GM10248 (cell line): ENCODE results near the gene YIF1B.

ENCODE experiments used
- CTCF ChIA-PET: fragments of 300-600 bp; sonication (Branson Sonifier 250); formaldehyde crosslinking; extraction: SDS; loops from one replicate; lab custom pipeline; 2021; ENCODE audit warnings: antibody characterized with exemption; lab: Yijun Ruan, JAX
- POLR2A ChIA-PET: fragments of 350-650 bp; sonication (Branson Sonifier 250); formaldehyde crosslinking; extraction: SDS; loops from one replicate; lab custom pipeline; 2020; ENCODE audit warnings: antibody characterized with exemption; lab: Yijun Ruan, JAX
- DNase-seq: peaks from one replicate; pipeline ENCODE4 v3.0.0; 2012; ENCODE audit errors: extremely low spot score
- CTCF ChIP-seq: IDR thresholded peaks from 2 replicates; pipeline ENCODE4 v1.5.1; 2012; ENCODE audit warnings: mild to moderate bottlenecking, low read depth; ENCODE audit errors: extremely low read depth, missing control alignments, control extremely low read depth

The YIF1B gene

GRCh38 chr19:38288123-38288855 lies 27.5 kb downstream of the YIF1B start:
- DNase-seq: no peak
- CTCF ChIA-PET: no interaction called here
- TF ChIP-seq CTCF: no peak
- POLR2A ChIA-PET: interaction anchor here (0.5 to 0.6 kb wide), 2 partner anchors 23 to 47 kb away, joined by 3 to 7 read pairs; partner anchors contain the start of gene CATSPERG

GRCh38 chr19:38287604-38288003 lies 28.1 kb downstream of the YIF1B start:
- DNase-seq: no peak
- no peak for TF ChIP-seq CTCF
- POLR2A ChIA-PET: no interaction called here
- CTCF ChIA-PET: no interaction called here

GRCh38 chr19:38285567-38285966 lies 30.2 kb downstream of the YIF1B start:
- no peak for TF ChIP-seq CTCF
- ChIA-PET CTCF (interaction anchor here (1.2 to 1.5 kb wide), 3 partner anchors 13 to 117 kb away, joined by 3 to 5 read pairs (median 4); partner anchors contain the start of gene FAM98C), POLR2A (no interaction called here)
- no peak for DNase-seq

GRCh38 chr19:38284422-38284821 lies 31.3 kb downstream of the YIF1B start:
- peak; percentile 65 for DNase-seq
- ChIA-PET CTCF (interaction anchor here (1.0 to 1.4 kb wide), 3 partner anchors 14 to 118 kb away, joined by 3 to 5 read pairs (median 4); partner anchors contain the start of gene FAM98C), POLR2A (no interaction called here)
- TF ChIP-seq CTCF: no peak

GRCh38 chr19:38283271-38283670 lies 32.5 kb downstream of the YIF1B start:
- TF ChIP-seq CTCF: no peak
- ChIA-PET POLR2A (interaction anchor here (0.6 kb wide), 2 partner anchors 49 to 288 kb away, joined by 3 to 6 read pairs; no protein-coding TSS in a partner anchor), CTCF (interaction anchor here (1.9 kb wide), 1 partner anchor 17 kb away, joined by 6 read pairs; no protein-coding TSS in a partner anchor)
- DNase-seq: no peak

GRCh38 chr19:38281811-38282566 lies 33.8 kb downstream of the YIF1B start:
- ChIA-PET CTCF (interaction anchor here (0.8 to 1.9 kb wide), 2 partner anchors 16 kb away, joined by 4 to 6 read pairs; no protein-coding TSS in a partner anchor), POLR2A (no interaction called here)
- no peak for TF ChIP-seq CTCF
- no peak for DNase-seq
